Body of pancreas (tissue), 4 donors: Measurements from ENCODE around the gene NKAP.

ENCODE experiments used
- POLR2A ChIP-seq, 3 donors: fragments of 450-650 bp; IDR thresholded peaks; one replicate each; pipeline ENCODE4 v1.6.1; 2016; ENCODE audit warnings: antibody characterized with exemption in 3 of 3, mild to moderate bottlenecking in 2 of 3
- TF ChIP-seq, protein P1 (sequence below), 7 experiments: fragments of 450-650 bp in 4 of 7; fragments of 200-600 bp in 3 of 7; sonication (generic) in 3 of 7; IDR thresholded peaks; one replicate each; pipeline ENCODE4 v1.5.1; 2016 to 2019; ENCODE audit warnings: antibody characterized with exemption in 7 of 7

- TF ChIP-seq, protein P1, sequence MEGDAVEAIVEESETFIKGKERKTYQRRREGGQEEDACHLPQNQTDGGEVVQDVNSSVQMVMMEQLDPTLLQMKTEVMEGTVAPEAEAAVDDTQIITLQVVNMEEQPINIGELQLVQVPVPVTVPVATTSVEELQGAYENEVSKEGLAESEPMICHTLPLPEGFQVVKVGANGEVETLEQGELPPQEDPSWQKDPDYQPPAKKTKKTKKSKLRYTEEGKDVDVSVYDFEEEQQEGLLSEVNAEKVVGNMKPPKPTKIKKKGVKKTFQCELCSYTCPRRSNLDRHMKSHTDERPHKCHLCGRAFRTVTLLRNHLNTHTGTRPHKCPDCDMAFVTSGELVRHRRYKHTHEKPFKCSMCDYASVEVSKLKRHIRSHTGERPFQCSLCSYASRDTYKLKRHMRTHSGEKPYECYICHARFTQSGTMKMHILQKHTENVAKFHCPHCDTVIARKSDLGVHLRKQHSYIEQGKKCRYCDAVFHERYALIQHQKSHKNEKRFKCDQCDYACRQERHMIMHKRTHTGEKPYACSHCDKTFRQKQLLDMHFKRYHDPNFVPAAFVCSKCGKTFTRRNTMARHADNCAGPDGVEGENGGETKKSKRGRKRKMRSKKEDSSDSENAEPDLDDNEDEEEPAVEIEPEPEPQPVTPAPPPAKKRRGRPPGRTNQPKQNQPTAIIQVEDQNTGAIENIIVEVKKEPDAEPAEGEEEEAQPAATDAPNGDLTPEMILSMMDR (IDR thresholded peaks at IDR 0.05): no peak
- no peak for TF ChIP-seq POLR2A (IDR thresholded peaks at IDR 0.05)
These were observed 27.2 kb downstream of the NKAP start for GRCh38 chrX:119916310-119916709.
